Measurements from ENCODE around the gene TMEM208. TPM values are rescaled to one million over a fixed set of nuclear protein-coding genes. Genes with fewer than 3 reads are reported as not detected.

The TMEM208 gene
- polyA plus RNA-seq, 2 of the 4 experiments (the other 2 are of a cell fraction): 73.5 to 114 TPM

Small RNA genes within 50 kb of the gene (small RNA-seq; reads per million reads assigned to genes)
- 0 to 6.3 (median 2.0) reads per million in 6 experiments for gene MIR328

Other genes starting within 250 kb of the TMEM208 start
- gene CES4A, start 238.5 kb upstream of the TMEM208 start, polyA plus RNA-seq (2011; rRNA removed): 3.5 and 4.4 TPM in 2 replicates
- 2.5 to 3.5 TPM (median 2.8 TPM) in 3 replicates for gene CES4A, start 238.5 kb upstream of the TMEM208 start, polyA plus RNA-seq (2017; fragmentation: RNase III; extraction: RNeasy Plus Mini Kit Qiagen cat#74134 plus additional on column Dnase treatment)
- gene CBFB, start 198.0 kb upstream of the TMEM208 start, polyA plus RNA-seq (2011; rRNA removed): 35.9 and 61.3 TPM in 2 replicates
- 26.0 to 29.3 TPM (median 27.7 TPM) in 3 replicates for gene CBFB, start 198.0 kb upstream of the TMEM208 start, polyA plus RNA-seq (2017; fragmentation: RNase III; extraction: RNeasy Plus Mini Kit Qiagen cat#74134 plus additional on column Dnase treatment)
- 37.6 and 48.6 TPM in 2 replicates for gene PHAF1, start 117.2 kb upstream of the TMEM208 start, polyA plus RNA-seq (2011; rRNA removed)
- 20.7 to 21.6 TPM (median 20.9 TPM) in 3 replicates for gene PHAF1, start 117.2 kb upstream of the TMEM208 start, polyA plus RNA-seq (2017; fragmentation: RNase III; extraction: RNeasy Plus Mini Kit Qiagen cat#74134 plus additional on column Dnase treatment)
- gene B3GNT9, start 76.1 kb upstream of the TMEM208 start, polyA plus RNA-seq (2011; rRNA removed): 6.8 and 8.5 TPM in 2 replicates
- 6.7 to 9.3 TPM (median 9.0 TPM) in 3 replicates for gene B3GNT9, start 76.1 kb upstream of the TMEM208 start, polyA plus RNA-seq (2017; fragmentation: RNase III; extraction: RNeasy Plus Mini Kit Qiagen cat#74134 plus additional on column Dnase treatment)
- gene TRADD, start 67.2 kb upstream of the TMEM208 start, polyA plus RNA-seq (2011; rRNA removed): 7.8 and 9.1 TPM in 2 replicates
- gene TRADD, start 67.2 kb upstream of the TMEM208 start, polyA plus RNA-seq (2017; fragmentation: RNase III; extraction: RNeasy Plus Mini Kit Qiagen cat#74134 plus additional on column Dnase treatment): 13.2 to 15.2 TPM (median 15.2 TPM) in 3 replicates
- 5.4 and 5.6 TPM in 2 replicates for gene FBXL8, start 67.2 kb upstream of the TMEM208 start, polyA plus RNA-seq (2011; rRNA removed)
- gene FBXL8, start 67.2 kb upstream of the TMEM208 start, polyA plus RNA-seq (2017; fragmentation: RNase III; extraction: RNeasy Plus Mini Kit Qiagen cat#74134 plus additional on column Dnase treatment): 12.5 to 14.4 TPM (median 13.1 TPM) in 3 replicates
- 8.3 and 11.7 TPM in 2 replicates for gene HSF4, start 62.4 kb upstream of the TMEM208 start, polyA plus RNA-seq (2011; rRNA removed)
- gene HSF4, start 62.4 kb upstream of the TMEM208 start, polyA plus RNA-seq (2017; fragmentation: RNase III; extraction: RNeasy Plus Mini Kit Qiagen cat#74134 plus additional on column Dnase treatment): 15.3 to 22.0 TPM (median 18.9 TPM) in 3 replicates
- 22.6 and 24.4 TPM in 2 replicates for gene NOL3, start 56.6 kb upstream of the TMEM208 start, polyA plus RNA-seq (2011; rRNA removed)
- gene NOL3, start 56.6 kb upstream of the TMEM208 start, polyA plus RNA-seq (2017; fragmentation: RNase III; extraction: RNeasy Plus Mini Kit Qiagen cat#74134 plus additional on column Dnase treatment): 38.5 to 41.3 TPM (median 39.1 TPM) in 3 replicates
- gene MATCAP1, start 43.2 kb upstream of the TMEM208 start, polyA plus RNA-seq (2011; rRNA removed): 7.2 and 7.5 TPM in 2 replicates
- 16.1 to 23.5 TPM (median 20.8 TPM) in 3 replicates for gene MATCAP1, start 43.2 kb upstream of the TMEM208 start, polyA plus RNA-seq (2017; fragmentation: RNase III; extraction: RNeasy Plus Mini Kit Qiagen cat#74134 plus additional on column Dnase treatment)
- 0.06 TPM in 1 of 2 replicates, not detected in the other for gene EXOC3L1, start 37.0 kb upstream of the TMEM208 start, polyA plus RNA-seq (2011; rRNA removed)
- gene EXOC3L1, start 37.0 kb upstream of the TMEM208 start, polyA plus RNA-seq (2017; fragmentation: RNase III; extraction: RNeasy Plus Mini Kit Qiagen cat#74134 plus additional on column Dnase treatment): not detected in 3 replicates
- 65.1 and 71.8 TPM in 2 replicates for gene E2F4, start 35.0 kb upstream of the TMEM208 start, polyA plus RNA-seq (2011; rRNA removed)
- gene E2F4, start 35.0 kb upstream of the TMEM208 start, polyA plus RNA-seq (2017; fragmentation: RNase III; extraction: RNeasy Plus Mini Kit Qiagen cat#74134 plus additional on column Dnase treatment): 66.0 to 69.6 TPM (median 66.6 TPM) in 3 replicates
- 0.62 and 1.0 TPM in 2 replicates for gene ELMO3, start 28.0 kb upstream of the TMEM208 start, polyA plus RNA-seq (2011; rRNA removed)
- 1.3 to 1.5 TPM (median 1.4 TPM) in 3 replicates for gene ELMO3, start 28.0 kb upstream of the TMEM208 start, polyA plus RNA-seq (2017; fragmentation: RNase III; extraction: RNeasy Plus Mini Kit Qiagen cat#74134 plus additional on column Dnase treatment)
- gene FHOD1, start 20.4 kb downstream of the TMEM208 start, polyA plus RNA-seq (2011; rRNA removed): 16.1 and 18.1 TPM in 2 replicates
- 29.1 to 34.2 TPM (median 33.6 TPM) in 3 replicates for gene FHOD1, start 20.4 kb downstream of the TMEM208 start, polyA plus RNA-seq (2017; fragmentation: RNase III; extraction: RNeasy Plus Mini Kit Qiagen cat#74134 plus additional on column Dnase treatment)
- gene SLC9A5, start 21.8 kb downstream of the TMEM208 start, polyA plus RNA-seq (2011; rRNA removed): 0.83 and 1.1 TPM in 2 replicates
- gene SLC9A5, start 21.8 kb downstream of the TMEM208 start, polyA plus RNA-seq (2017; fragmentation: RNase III; extraction: RNeasy Plus Mini Kit Qiagen cat#74134 plus additional on column Dnase treatment): 1.6 to 2.6 TPM (median 2.5 TPM) in 3 replicates
- 10.0 and 17.7 TPM in 2 replicates for gene PLEKHG4, start 52.4 kb downstream of the TMEM208 start, polyA plus RNA-seq (2011; rRNA removed)
- gene PLEKHG4, start 52.4 kb downstream of the TMEM208 start, polyA plus RNA-seq (2017; fragmentation: RNase III; extraction: RNeasy Plus Mini Kit Qiagen cat#74134 plus additional on column Dnase treatment): 15.6 to 16.6 TPM (median 15.9 TPM) in 3 replicates
- 1.1 and 2.4 TPM in 2 replicates for gene KCTD19, start 99.6 kb downstream of the TMEM208 start, polyA plus RNA-seq (2011; rRNA removed)
- gene KCTD19, start 99.6 kb downstream of the TMEM208 start, polyA plus RNA-seq (2017; fragmentation: RNase III; extraction: RNeasy Plus Mini Kit Qiagen cat#74134 plus additional on column Dnase treatment): 0.57 to 1.00 TPM (median 0.76 TPM) in 3 replicates
- 0.57 and 0.93 TPM in 2 replicates for gene LRRC36, start 99.7 kb downstream of the TMEM208 start, polyA plus RNA-seq (2011; rRNA removed)
- gene LRRC36, start 99.7 kb downstream of the TMEM208 start, polyA plus RNA-seq (2017; fragmentation: RNase III; extraction: RNeasy Plus Mini Kit Qiagen cat#74134 plus additional on column Dnase treatment): 0.25 to 0.48 TPM (median 0.44 TPM) in 3 replicates
- gene TPPP3, start 166.4 kb downstream of the TMEM208 start, polyA plus RNA-seq (2011; rRNA removed): 9.4 and 10.6 TPM in 2 replicates
- 8.7 to 10.9 TPM (median 9.6 TPM) in 3 replicates for gene TPPP3, start 166.4 kb downstream of the TMEM208 start, polyA plus RNA-seq (2017; fragmentation: RNase III; extraction: RNeasy Plus Mini Kit Qiagen cat#74134 plus additional on column Dnase treatment)
- 3.5 and 3.8 TPM in 2 replicates for gene ZDHHC1, start 189.3 kb downstream of the TMEM208 start, polyA plus RNA-seq (2011; rRNA removed)
- 5.0 to 7.2 TPM (median 5.9 TPM) in 3 replicates for gene ZDHHC1, start 189.3 kb downstream of the TMEM208 start, polyA plus RNA-seq (2017; fragmentation: RNase III; extraction: RNeasy Plus Mini Kit Qiagen cat#74134 plus additional on column Dnase treatment)
- gene HSD11B2, start 204.0 kb downstream of the TMEM208 start, polyA plus RNA-seq (2011; rRNA removed): 0.53 and 0.75 TPM in 2 replicates
- 0.93 to 1.6 TPM (median 1.2 TPM) in 3 replicates for gene HSD11B2, start 204.0 kb downstream of the TMEM208 start, polyA plus RNA-seq (2017; fragmentation: RNase III; extraction: RNeasy Plus Mini Kit Qiagen cat#74134 plus additional on column Dnase treatment)

All from A549 (cell line).